Transverse colon (tissue), 4 donors: ENCODE data around the gene MEPCE. TPM values are rescaled to one million over a fixed set of nuclear protein-coding genes. Genes with fewer than 3 reads are reported as not detected.

Experiments
- DNase-seq: peaks from one replicate; pipeline ENCODE4 v3.0.0-alpha.2; 2019
- H3K27ac ChIP-seq, 4 donors: fragments of 200-600 bp; sonication (generic); 2 replicates each; pipeline ENCODE4 v1.5.1; 2016 to 2018; ENCODE audit warnings: inconsistent platforms in 4 of 4
- H3K27me3 ChIP-seq: fragments of 200-600 bp; sonication (generic); 2 replicates; pipeline ENCODE4 v1.5.1; 2017; ENCODE audit warnings: inconsistent platforms
- H3K36me3 ChIP-seq, 4 donors: fragments of 200-600 bp; sonication (generic); 2 replicates each; pipeline ENCODE4 v1.5.1; 2017 to 2019; ENCODE audit warnings: inconsistent platforms in 4 of 4
- H3K4me1 ChIP-seq, 4 donors: fragments of 200-600 bp; sonication (generic); 2 replicates each; pipeline ENCODE4 v1.5.1; 2017 to 2020; ENCODE audit warnings: inconsistent platforms in 4 of 4
- H3K4me3 ChIP-seq, 4 donors: fragments of 200-600 bp; sonication (generic); 1 replicate in 1 of 4; 2 replicates in 3 of 4; pipeline versions ENCODE4 v1.5.1 to v1.6.1; 2017 to 2019; ENCODE audit warnings: inconsistent platforms in 4 of 4
- H3K9me3 ChIP-seq, 2 donors: fragments of 200-600 bp; sonication (generic); 2 replicates each; pipeline ENCODE4 v1.5.1; 2017 to 2019; ENCODE audit warnings: inconsistent platforms in 2 of 2
- CTCF ChIP-seq, 5 experiments: fragments of 200-600 bp in 3 of 5; fragments of 450-650 bp in 2 of 5; sonication (generic) in 3 of 5; IDR thresholded peaks; 1 replicate in 2 of 5; 2 replicates in 3 of 5; pipeline ENCODE4 v1.5.1; 2016 to 2017; ENCODE audit warnings: antibody characterized with exemption in 5 of 5, inconsistent platforms in 3 of 5, mild to moderate bottlenecking in 2 of 5, moderate library complexity in 1 of 5
- EP300 ChIP-seq: sonication (generic); formaldehyde crosslinking; IDR thresholded peaks from one replicate; pipeline ENCODE4 v1.6.1; 2017; ENCODE audit warnings: antibody characterized with exemption, low read depth
- POLR2A ChIP-seq: fragments of 450-650 bp; IDR thresholded peaks from one replicate; pipeline ENCODE4 v1.6.1; 2016; ENCODE audit warnings: antibody characterized with exemption, mild to moderate bottlenecking, moderate library complexity
- POLR2AphosphoS5 ChIP-seq, 3 donors: sonication (generic); formaldehyde crosslinking; IDR thresholded peaks; one replicate each; pipeline ENCODE4 v1.6.1; 2016; ENCODE audit warnings: antibody characterized with exemption in 3 of 3
- WGBS, 2 donors: methylation state at CpG; one replicate each; pipeline ENCODE4 v1.1.5; 2018; ENCODE audit warnings: low coverage in 1 of 2; 5-methylcytosine and 5-hydroxymethylcytosine counted together
- in situ Hi-C, 4 donors: fragments of 200-750 bp; cut with MboI; loops; one replicate each; pipeline versions ENCODE4 v1.15.0 to v1.15.1; 2017; ENCODE audit warnings: low sequenced_read_pairs in 3 of 4, low pct_ligation_motif_present in 1 of 4, low pct_unique_long_range_greater_than_20kb in 1 of 4
- intact Hi-C: fragments of 100-400 bp; cut with DNase I; formaldehyde crosslinking; loops from one replicate; pipeline ENCODE4 v1.15.1; 2023; ENCODE audit warnings: low total_unique reads
- total RNA-seq, 4 donors: library from RNA; depleted of rRNA; stranded (reverse); fragments of >200 nt; gene quantifications; one replicate each; pipeline ENCODE4 v1.1.0, GENCODE V29; 2016

Gene MEPCE
- total RNA-seq, 4 donors from 2014 or later: 25.9 to 41.9 (median 30.5) TPM

DNA sequence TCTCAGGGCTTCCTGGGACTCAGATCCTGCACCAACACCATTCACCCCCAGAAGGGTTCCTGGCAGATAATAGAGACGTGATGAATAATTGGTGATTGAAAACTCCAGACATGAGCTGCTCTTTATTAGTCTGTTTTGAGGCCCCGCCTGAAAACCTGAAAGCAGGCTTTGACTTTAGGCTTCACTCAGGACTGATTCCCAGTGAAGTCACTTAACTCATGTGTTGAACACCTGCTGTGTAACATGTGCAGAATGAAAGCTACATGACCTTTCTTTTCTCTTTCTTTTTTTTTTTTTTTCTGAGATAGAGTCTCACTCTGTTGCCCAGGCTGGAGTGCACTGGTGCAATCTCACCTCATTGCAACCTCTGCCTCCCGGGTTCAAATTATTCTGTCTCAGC is 25.6 kb downstream of the MEPCE start:
- WGBS, 2 donors: 64 to 83% methylated on average over 3 of the region's 3 CpGs
- Histone ChIP-seq H3K4me3 (no peak overlapping the region), H3K27ac (no peak overlapping the region), H3K27me3 (no peaks in the 10 kb centered on the region), H3K36me3 (no peaks in the 10 kb centered on the region), H3K9me3 (no peaks in the 10 kb centered on the region), H3K4me1 (peaks cover 0 to 6% (median 0%) of the 10 kb centered on the region in 4 donors)
- intact Hi-C loops: no loop called here
- in situ Hi-C loops: loop anchor here in 3 of 4 donors (25.0 kb wide), 2 partner anchors 232 to 257 kb away; partner anchors contain the start of genes GIGYF1 (in 2 of the 3), EPO (in 1 of the 3) and POP7 (in 1 of the 3)
- no peak for DNase-seq
- TF ChIP-seq EP300 (no peak), POLR2AphosphoS5 (IDR thresholded peaks at IDR 0.05) (no peak), CTCF (IDR thresholded peaks at IDR 0.05) (no peak), POLR2A (no peak)

GRCh38 chr7:100456562-100456961 is 26.9 kb downstream of the MEPCE start:
- TF ChIP-seq POLR2AphosphoS5 (IDR thresholded peaks at IDR 0.05) (no peak), POLR2A (no peak), EP300 (no peak), CTCF (IDR thresholded peaks at IDR 0.05) (no peak)
- intact Hi-C loops (no loop called here), in situ Hi-C loops (loop anchor here in 3 of 4 donors (25.0 kb wide), 2 partner anchors 231 to 256 kb away; partner anchors contain the start of genes GIGYF1 (in 2 of the 3), EPO (in 1 of the 3) and POP7 (in 1 of the 3))
- H3K9me3 ChIP-seq: no peaks in the 10 kb centered on the region
- WGBS, 2 donors: 91 to 93% methylated on average over 2 to 14 of the region's 14 CpGs
- H3K36me3 ChIP-seq: no peaks in the 10 kb centered on the region
- no peak for DNase-seq
- no peak overlapping the region for H3K27ac ChIP-seq
- no peaks in the 10 kb centered on the region for H3K4me1 ChIP-seq
- H3K27me3 ChIP-seq: no peaks in the 10 kb centered on the region
- H3K4me3 ChIP-seq: no peak overlapping the region

DNA sequence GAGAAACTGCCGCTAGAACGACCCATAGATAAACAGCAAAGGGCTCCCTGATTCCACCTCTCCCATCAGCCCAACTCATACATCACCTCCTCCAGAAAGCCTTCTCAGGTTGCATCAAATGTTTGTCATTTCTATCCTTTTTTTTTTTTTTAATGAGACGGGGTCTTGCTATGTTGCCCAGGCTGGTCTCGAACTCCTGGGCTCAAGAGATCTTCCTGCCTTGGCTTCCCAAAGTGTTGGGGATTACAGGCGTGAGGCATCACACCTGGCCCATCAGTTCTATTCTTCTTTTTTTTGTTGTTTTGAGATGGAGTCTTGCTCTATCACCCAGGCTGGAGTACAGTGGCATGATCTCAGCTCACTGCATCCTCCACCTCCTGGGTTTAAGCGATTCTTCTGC is 27.4 kb downstream of the MEPCE start:
- no peaks in the 10 kb centered on the region for H3K27me3 ChIP-seq
- DNase-seq: no peak
- no peaks in the 10 kb centered on the region for H3K36me3 ChIP-seq
- no peak overlapping the region for H3K27ac ChIP-seq
- TF ChIP-seq POLR2AphosphoS5 (IDR thresholded peaks at IDR 0.05) (no peak), EP300 (no peak), CTCF (IDR thresholded peaks at IDR 0.05) (no peak), POLR2A (no peak)
- whole genome bisulfite sequencing, 2 donors: 95 to 100% methylated on average over 3 to 6 of the region's 6 CpGs
- no peaks in the 10 kb centered on the region for H3K9me3 ChIP-seq
- H3K4me3 ChIP-seq: no peak overlapping the region
- no peaks in the 10 kb centered on the region for H3K4me1 ChIP-seq
- intact Hi-C loops: no loop called here
- in situ Hi-C loops: loop anchor here in 3 of 4 donors (25.0 kb wide), 2 partner anchors 230 to 255 kb away; partner anchors contain the start of genes GIGYF1 (in 2 of the 3), EPO (in 1 of the 3) and POP7 (in 1 of the 3)

GRCh38 chr7:100464210-100464660 is 34.6 kb downstream of the MEPCE start, which contains the start of gene SPACDR:
SPACDR (minus strand) TSS chr7:100464260; CDS start chr7:100464025, 235 bp downstream.
- peaks cover 5 to 19% (median 13%) of the 10 kb centered on the region in 4 donors for H3K4me1 ChIP-seq
- in situ Hi-C loops (loop anchor here (10.0 to 25.0 kb wide), 3 partner anchors 223 to 248 kb away; partner anchors contain the start of genes GIGYF1 (in 3 of the 4), EPO (in 1 of the 4) and POP7 (in 1 of the 4)), intact Hi-C loops (no loop called here)
- H3K36me3 ChIP-seq: peaks cover 0 to 12% (median 0%) of the 10 kb centered on the region in 4 donors
- WGBS, 2 donors: 67 to 90% methylated on average over 1 to 7 of the region's 7 CpGs
- no peak within 1 kb of the TSS for H3K4me3 ChIP-seq
- no peaks in the 10 kb centered on the region for H3K27me3 ChIP-seq
- DNase-seq: no peak
- TF ChIP-seq EP300 (no peak), POLR2A (no peak), POLR2AphosphoS5 (IDR thresholded peaks at IDR 0.05) (no peak), CTCF (IDR thresholded peaks at IDR 0.05) (no peak)
- H3K9me3 ChIP-seq: no peaks in the 10 kb centered on the region
- no peak within 1 kb of the TSS for H3K27ac ChIP-seq
